IPS-NIHi11 (cell line): ENCODE measurements around the gene ABR.
"Not testable (repeated sequence)": the region's sequence is repeated elsewhere in the genome, so short reads cannot be mapped to it uniquely, and the experiment has no call there.

Experiments
- DNase-seq: peaks from one replicate; pipeline ENCODE4 v3.0.0; 2012; ENCODE audit warnings: mixed read lengths, low spot score

The ABR gene

GRCh38 chr17:1071103-1071825 is 108.5 kb downstream of the ABR start:
- DNase-seq, result no peak

DNA sequence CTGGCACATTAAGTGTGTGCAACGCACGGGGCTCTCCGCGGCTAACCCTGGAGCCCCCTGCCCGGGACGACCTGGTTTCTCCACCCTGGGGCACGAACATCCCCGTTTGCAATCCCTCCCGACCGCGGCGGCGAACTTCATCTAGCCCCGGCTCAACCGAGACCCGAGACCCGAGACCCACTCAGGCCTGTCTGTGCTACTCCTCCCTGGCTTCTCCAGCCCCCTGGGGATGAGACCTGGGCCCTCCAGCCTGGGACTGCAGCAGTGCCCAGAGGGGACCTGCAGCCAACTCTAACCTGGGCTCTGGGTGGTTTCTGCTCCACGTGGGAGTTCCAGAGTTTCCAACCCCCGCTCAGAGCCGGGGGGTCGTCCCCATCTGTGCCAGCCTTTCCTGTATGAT is 109.4 kb downstream of the ABR start:
- no peak for DNase-seq

DNA sequence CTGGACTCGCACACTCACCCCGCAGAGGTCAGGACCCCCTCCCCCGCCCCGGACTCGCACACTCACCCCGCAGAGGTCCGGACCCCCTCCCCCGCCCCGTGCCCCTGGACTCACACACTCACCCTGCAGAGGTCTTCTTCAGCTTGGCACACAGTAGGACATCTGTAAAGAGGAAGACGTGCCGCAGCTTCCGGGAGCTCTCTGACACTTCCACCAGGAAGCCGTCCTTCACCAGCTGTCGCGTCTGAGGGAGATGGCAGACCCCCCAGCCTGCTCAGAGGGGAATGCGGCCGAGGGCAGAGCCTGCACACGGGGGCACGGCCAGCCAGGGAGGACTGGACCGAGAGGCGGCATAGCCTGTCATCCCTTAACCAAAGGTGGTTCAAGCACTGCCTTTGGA is 109.9 kb downstream of the ABR start:
- no peak for DNase-seq

- no peak for DNase-seq
Measured at GRCh38 chr17:1068356-1068755, 111.4 kb downstream of the ABR start.

- DNase-seq, result no peak
Measured at GRCh38 chr17:1067282-1067956, 112.4 kb downstream of the ABR start.

- not testable (repeated sequence) for DNase-seq
Measured at GRCh38 chr17:1065416-1065815, 114.4 kb downstream of the ABR start.

DNA sequence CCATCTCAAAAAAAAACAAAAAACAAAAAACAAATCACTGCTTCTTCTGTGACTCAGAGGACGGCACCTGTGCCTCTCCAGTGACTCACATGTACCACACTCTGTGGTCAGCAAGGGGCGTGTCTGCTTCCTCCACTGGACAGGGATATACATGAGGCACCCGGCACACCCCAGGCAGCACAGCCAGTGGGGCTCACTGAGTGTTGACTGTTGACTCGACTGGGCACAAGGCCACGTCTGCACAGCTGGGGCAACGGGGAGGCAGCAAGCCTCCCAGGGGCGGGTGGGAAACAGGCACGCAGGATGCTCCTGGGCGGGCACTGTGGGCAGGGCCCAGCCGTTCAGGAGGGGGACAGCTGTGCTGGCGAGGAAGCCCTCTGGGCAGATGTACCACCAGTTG is 118.8 kb downstream of the ABR start:
- DNase-seq, result no peak

DNA sequence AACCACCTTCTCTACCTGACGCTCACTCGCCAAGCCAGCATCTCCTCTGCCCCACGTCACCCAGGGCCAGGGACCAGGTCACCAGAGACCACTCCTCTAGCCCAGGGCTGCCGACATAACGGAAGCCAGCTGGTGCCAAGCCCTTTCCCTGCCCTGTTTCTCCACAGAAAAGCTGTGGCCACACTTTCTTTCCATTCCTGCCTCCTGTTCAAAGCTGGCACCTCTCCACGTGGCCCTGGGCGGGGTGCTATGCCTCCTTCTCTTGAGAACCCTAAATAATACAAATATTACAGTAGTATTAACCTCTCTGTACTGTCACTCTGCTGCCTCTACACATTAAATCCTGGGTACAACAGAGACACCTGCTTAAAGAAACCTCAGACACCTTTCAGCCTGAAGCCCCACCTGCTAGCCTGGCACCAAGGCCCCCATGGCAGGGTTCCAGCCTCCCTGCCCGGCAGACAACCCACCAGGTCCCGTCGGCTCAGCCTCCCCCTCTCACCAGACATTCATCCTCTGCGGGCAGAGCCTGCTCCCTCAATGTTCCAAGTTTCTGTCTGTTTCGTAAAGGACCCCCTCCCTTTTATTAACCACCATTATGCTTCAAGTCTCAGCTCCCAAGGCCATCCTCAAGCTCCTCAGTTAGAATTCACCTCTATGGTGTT is 120.5 kb downstream of the ABR start:
- DNase-seq, result no peak

GRCh38 chr17:1058423-1059130 is 121.2 kb downstream of the ABR start:
- DNase-seq, result peak; percentile 43

GRCh38 chr17:1056761-1057160 is 123.0 kb downstream of the ABR start:
- no peak for DNase-seq

- peak; percentile 95 for DNase-seq
Measured at GRCh38 chr17:1055751-1056645, 123.8 kb downstream of the ABR start.

- no peak for DNase-seq
Measured at GRCh38 chr17:1055231-1055630, 124.5 kb downstream of the ABR start.

DNA sequence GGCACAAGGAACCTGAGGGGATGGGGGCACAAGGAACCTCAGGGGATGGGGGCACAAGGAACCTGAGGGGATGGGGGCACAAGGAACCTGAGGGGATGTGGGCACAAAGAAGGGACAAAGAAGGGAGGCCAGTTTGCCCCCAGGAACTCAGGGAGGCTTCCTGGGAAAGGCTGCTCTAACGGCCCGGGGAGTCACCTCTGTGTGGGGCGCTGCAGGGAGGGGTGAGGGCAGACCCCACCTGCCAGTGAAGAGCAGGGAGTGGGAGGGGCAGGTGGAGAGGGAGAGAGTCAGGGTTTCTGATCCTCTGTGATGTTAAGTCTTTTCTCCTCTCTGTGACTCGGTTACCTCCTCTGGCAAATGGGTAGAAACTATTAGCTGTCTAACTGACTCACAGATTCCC is 125.1 kb downstream of the ABR start:
- DNase-seq, result no peak

DNA sequence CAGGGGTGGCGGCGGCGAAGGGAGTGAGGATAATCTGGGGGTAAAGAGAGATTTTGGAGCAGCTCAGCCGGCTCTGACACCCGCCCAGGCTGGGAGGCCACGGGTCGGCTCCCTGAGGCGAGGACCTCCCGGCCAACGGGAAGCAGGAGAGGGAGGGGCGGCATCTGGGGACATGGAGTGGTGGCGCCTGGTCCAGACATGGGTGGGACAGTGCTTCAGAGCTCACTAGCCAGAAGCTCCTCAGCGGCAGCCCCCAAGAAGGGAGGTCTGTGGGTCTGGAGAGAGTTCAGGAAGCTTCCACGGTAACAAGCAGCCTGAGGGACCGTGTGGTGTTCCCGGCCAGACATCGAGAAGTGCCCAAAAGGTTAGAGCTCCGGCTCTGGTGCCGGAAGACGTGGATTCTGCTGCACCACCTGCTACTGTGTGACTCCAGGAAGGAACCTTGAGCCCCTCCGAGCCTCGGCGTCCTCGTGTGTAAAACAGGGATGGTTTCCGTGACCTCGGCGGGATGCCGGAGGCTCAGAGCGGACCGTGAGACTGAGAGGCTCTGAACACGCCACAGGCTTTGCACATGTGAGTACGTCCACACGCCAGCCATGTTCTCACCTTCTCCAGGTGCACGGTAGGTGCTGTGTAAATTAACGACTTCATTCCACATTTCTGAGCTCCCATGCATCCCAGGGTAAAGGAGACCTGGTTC is 126.0 kb downstream of the ABR start:
- no peak for DNase-seq

GRCh38 chr17:1050996-1051925 is 128.5 kb downstream of the ABR start:
- DNase-seq, result no peak

GRCh38 chr17:1050246-1050995 is 129.4 kb downstream of the ABR start:
- no peak for DNase-seq

DNA sequence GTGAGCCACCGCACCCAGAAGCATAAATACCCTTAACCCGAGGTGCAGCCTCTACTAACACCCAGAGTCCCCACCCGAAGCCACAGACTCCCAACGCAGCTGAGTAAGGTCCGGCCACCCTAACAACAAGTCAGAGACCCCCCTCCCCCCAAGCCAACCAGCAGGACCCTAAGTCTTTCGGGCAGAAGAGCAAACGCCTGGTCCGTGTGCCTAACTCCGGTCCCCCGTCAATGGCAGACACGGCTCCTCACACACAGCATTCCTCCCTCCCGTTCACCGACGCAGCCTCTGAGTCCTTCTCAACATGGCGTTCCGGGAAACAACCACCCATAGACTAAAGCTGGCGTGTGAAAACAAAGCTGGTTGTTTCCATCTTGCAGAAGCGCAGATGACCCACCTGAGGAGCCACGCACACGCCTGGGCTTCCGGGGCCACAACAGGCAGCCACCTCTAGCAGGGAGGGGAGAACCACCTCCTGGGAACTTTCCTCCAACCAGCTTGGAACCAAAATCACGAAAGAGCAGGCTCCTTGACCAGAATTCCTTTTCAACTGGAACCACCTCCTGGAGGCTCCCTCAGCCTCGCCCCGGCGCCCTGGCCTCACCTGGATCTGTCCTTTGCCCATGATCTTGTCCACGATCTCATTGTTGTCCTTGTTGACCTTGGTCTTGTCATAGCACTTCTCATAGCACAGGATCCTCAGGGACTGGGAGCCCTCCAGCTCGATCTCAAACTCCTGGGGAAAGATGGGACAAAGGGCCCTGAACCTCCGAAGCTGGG is 130.1 kb downstream of the ABR start:
- DNase-seq, result no peak

DNA sequence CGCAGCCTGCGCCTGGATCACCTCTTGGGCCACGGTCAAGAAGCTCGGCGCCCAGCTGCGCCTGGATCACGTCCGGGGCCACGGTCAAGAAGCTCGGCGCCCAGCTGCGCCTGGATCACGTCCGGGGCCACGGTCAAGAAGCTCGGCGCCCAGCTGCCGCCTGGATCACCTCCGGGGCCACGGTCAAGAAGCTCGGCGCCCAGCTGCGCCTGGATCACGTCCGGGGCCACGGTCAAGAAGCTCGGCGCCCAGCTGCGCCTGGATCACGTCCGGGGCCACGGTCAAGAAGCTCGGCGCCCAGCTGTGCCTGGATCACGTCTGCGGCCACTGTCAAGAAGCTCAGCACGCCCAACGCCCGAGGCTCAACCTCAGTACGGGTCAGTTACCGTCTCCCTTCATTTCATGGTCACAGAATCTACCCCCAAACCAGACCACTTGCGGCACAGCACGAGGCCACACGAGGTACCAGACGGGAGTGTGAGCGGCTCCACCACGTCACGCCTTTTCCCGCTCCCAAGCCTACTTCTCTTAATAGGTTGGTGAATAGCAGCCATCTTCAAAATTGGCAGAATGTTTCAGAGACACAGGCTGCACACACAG is 131.2 kb downstream of the ABR start:
- not testable (repeated sequence) for DNase-seq
